Gastrocnemius medialis (tissue), 4 donors: ENCODE measurements around the gene ITPKC.

ENCODE experiments used
- CTCF ChIP-seq, 5 experiments: fragments of 450-650 bp in 3 of 5; fragments of 200-600 bp in 2 of 5; sonication (generic) in 2 of 5; IDR thresholded peaks in 4 of 5; conservative IDR thresholded peaks in 1 of 5; 1 replicate in 4 of 5; 2 replicates in 1 of 5; pipeline ENCODE4 v1.5.1; 2016 to 2019; ENCODE audit warnings: antibody characterized with exemption in 5 of 5, mild to moderate bottlenecking in 3 of 5, moderate library complexity in 3 of 5
- POLR2A ChIP-seq, 2 donors: fragments of 450-650 bp; IDR thresholded peaks; one replicate each; pipeline ENCODE4 v1.6.1; 2017; ENCODE audit warnings: antibody characterized with exemption in 2 of 2, mild to moderate bottlenecking in 2 of 2, moderate library complexity in 2 of 2

GRCh38 chr19:40709817-40710216, 7.1 kb upstream of the ITPKC start:
- no peak for TF ChIP-seq POLR2A (IDR thresholded peaks at IDR 0.05)
- no peak for TF ChIP-seq CTCF (IDR thresholded peaks at IDR 0.05 in 4 of 5, conservative IDR thresholded peaks at IDR 0.05 in 1 of 5)
